Heart left ventricle (tissue), 16 donors: ENCODE results near the gene PLRG1. TPM values are rescaled to one million over a fixed set of nuclear protein-coding genes. Genes with fewer than 3 reads are reported as not detected.

ENCODE experiments used
- ATAC-seq, 4 donors: fragments of 200-7000 bp; cut with Tn5 transposase; one replicate each; pipeline ENCODE4 v1.9.1; 2020 to 2022; ENCODE audit warnings: moderate library complexity in 4 of 4, mild to moderate bottlenecking in 3 of 4, moderate number of reproducible peaks in 1 of 4
- DNase-seq, 5 donors: peaks; one replicate each; pipeline ENCODE4 v3.0.0-alpha.2; 2020
- H3K27ac ChIP-seq, 12 donors: fragments of 200-600 bp; sonication (generic) in 4 of 12; one replicate each; pipeline versions ENCODE4 v1.5.0 to v1.8.0; 2016 to 2022; ENCODE audit warnings: mild to moderate bottlenecking in 2 of 12
- H3K27me3 ChIP-seq, 9 donors: fragments of 200-600 bp; sonication (generic) in 2 of 9; one replicate each; pipeline versions ENCODE4 v1.5.1 to v1.8.0; 2016 to 2022; ENCODE audit warnings: mild to moderate bottlenecking in 3 of 9
- H3K36me3 ChIP-seq, 9 donors: fragments of 200-600 bp; sonication (generic) in 2 of 9; one replicate each; pipeline versions ENCODE4 v1.5.0 to v1.8.0; 2018 to 2022; ENCODE audit warnings: mild to moderate bottlenecking in 2 of 9
- H3K4me1 ChIP-seq, 12 donors: fragments of 200-600 bp; sonication (generic) in 4 of 12; one replicate each; pipeline versions ENCODE4 v1.5.0 to v1.8.0; 2016 to 2022; ENCODE audit warnings: mild to moderate bottlenecking in 3 of 12
- H3K4me3 ChIP-seq, 12 donors: fragments of 200-600 bp; sonication (generic) in 4 of 12; one replicate each; pipeline versions ENCODE4 v1.5.0 to v1.8.0; 2017 to 2022; ENCODE audit warnings: mild to moderate bottlenecking in 9 of 12, moderate library complexity in 4 of 12
- H3K9me3 ChIP-seq, 12 donors: fragments of 200-600 bp; sonication (generic) in 4 of 12; one replicate each; pipeline versions ENCODE4 v1.5.0 to v1.8.0; 2016 to 2022; ENCODE audit warnings: mild to moderate bottlenecking in 1 of 12
- CTCF ChIP-seq, 12 donors: fragments of 200-600 bp; sonication (generic) in 4 of 12; IDR thresholded peaks; one replicate each; pipeline versions ENCODE4 v1.5.0 to v1.8.0; 2018 to 2022; ENCODE audit warnings: antibody characterized with exemption in 12 of 12, mild to moderate bottlenecking in 5 of 12
- POLR2A ChIP-seq, 2 donors: fragments of 450-650 bp; IDR thresholded peaks; one replicate each; pipeline ENCODE4 v1.6.1; 2017; ENCODE audit warnings: antibody characterized with exemption in 2 of 2, mild to moderate bottlenecking in 2 of 2, moderate library complexity in 2 of 2
- WGBS, 4 donors: extraction: QIAGEN DNeasy Blood & Tissue Kit in 2 of 4; methylation state at CpG; one replicate each; pipeline versions ENCODE4 v1.1.5 to v1.1.7; 2013 to 2018; 5-methylcytosine and 5-hydroxymethylcytosine counted together
- intact Hi-C, 10 donors: fragments of 100-400 bp; cut with DNase I; formaldehyde crosslinking; loops; one replicate each; pipeline versions ENCODE4 v1.11.1 to v1.14.2; 2022
- polyA plus RNA-seq, 2 donors: library from polyadenylated mRNA; stranded (reverse); fragments of 200-250 nt; gene quantifications; one replicate each; pipeline ENCODE4 v1.2.3, GENCODE V29; 2013
- total RNA-seq, 9 donors: library from RNA; depleted of rRNA in 2 of 9; stranded (reverse); fragments of >200 nt in 2 of 9; fragmentation: NEBNext Ultra II Directional in 3 of 9; extraction: Animal tissue kit (Norgen Biotek cat#: 25700) in 3 of 9; gene quantifications; one replicate each; pipeline versions ENCODE4 v1.1.0 to v1.2.4, GENCODE V29; 2016 to 2023
- donor health status: ischemic (EF 13 %, LVEDD 7.1; RV severe dilation, severe dysfunction).
- donor health status: healthy with polysubstance abuse.
- donor health status: DM: no; HTN: yes; CAD: no.
- donor health status: DM: no; HTN: no; CAD: no.
- donor health status: ischemic (EF 25% LVEDD 6.9; RV normal size, moderate dysfunction).
- donor health status: ischemic (EF 25% LVEDD 5.7; RV mildly dilated, moderate dysfunction).
- donor health status: healthy.
- donor health status: DM: yes; HTN: yes; CAD: no.
- donor health status: ischemic (EF 35%, LVEDD 5.7; RV mildly dilated, moderate dysfunction).
- donor health status: nonischemic (EF 11% LVEDD 7.7; RV severe dilation, severe dysfunction).
- donor health status: DM: yes; HTN: yes; CAD: no.
- donor health status: PGD.
- donor health status: ischemic (EF 29% LVEDD 5.4; RV normal size, mild dysfunction).
- donor health status: nonischemic (EF 23%, LVEDD 6.1; RV moderate dilation, normal function).

Gene PLRG1
- total and polyA plus RNA-seq, 11 donors, result 25.4 to 52.3 (median 40.5) TPM

- no peaks in the 10 kb centered on the region for H3K9me3 ChIP-seq
- H3K4me3 ChIP-seq, result peak overlapping the region in 11 of 12 donors; percentile 12 to 50 (median 38)
- TF ChIP-seq CTCF (IDR thresholded peaks at IDR 0.05), result no peak
- TF ChIP-seq POLR2A (IDR thresholded peaks at IDR 0.05), result no peak
- peaks cover 14 to 68% (median 45%) of the 10 kb centered on the region in 9 donors for H3K27me3 ChIP-seq
- no peaks in the 10 kb centered on the region for H3K36me3 ChIP-seq
- intact Hi-C loops, result no loop called here
- H3K4me1 ChIP-seq, result peaks cover 0 to 24% (median 7%) of the 10 kb centered on the region in 12 donors
- peak overlapping the region in 1 of 12 donors; percentile 63 for H3K27ac ChIP-seq
- ATAC-seq (peak in 3 of 4 donors; percentile 24 to 47 (median 28)), DNase-seq (peak in 1 of 5 donors; percentile 66)
- 2 to 4% (median 2%) methylated on average over 62 to 76 of the region's 76 CpGs for WGBS, 4 donors
These were observed 59.4 kb downstream of the PLRG1 start for GRCh38 chr4:154490583-154491340.

GRCh38 chr4:154490234-154490582, 60.0 kb downstream of the PLRG1 start:
- DNase-seq (no peak), ATAC-seq (no peak)
- no peaks in the 10 kb centered on the region for H3K36me3 ChIP-seq
- peaks cover 14 to 66% (median 45%) of the 10 kb centered on the region in 9 donors for H3K27me3 ChIP-seq
- TF ChIP-seq POLR2A (IDR thresholded peaks at IDR 0.05) (no peak), CTCF (IDR thresholded peaks at IDR 0.05) (no peak)
- 3 to 13% (median 5%) methylated on average over 3 to 55 of the region's 55 CpGs for WGBS, 4 donors
- intact Hi-C loops, result no loop called here
- no peaks in the 10 kb centered on the region for H3K9me3 ChIP-seq
- peak overlapping the region in 1 of 12 donors; percentile 12 for H3K4me3 ChIP-seq
- peaks cover 0 to 24% (median 7%) of the 10 kb centered on the region in 12 donors for H3K4me1 ChIP-seq
- no peak overlapping the region for H3K27ac ChIP-seq

GRCh38 chr4:154489558-154490233, 60.5 kb downstream of the PLRG1 start:
- intact Hi-C loops, result no loop called here
- Histone ChIP-seq H3K27ac (no peak overlapping the region), H3K4me3 (peak overlapping the region in 1 of 12 donors; percentile 12), H3K27me3 (peaks cover 14 to 66% (median 49%) of the 10 kb centered on the region in 9 donors), H3K9me3 (no peaks in the 10 kb centered on the region), H3K4me1 (peaks cover 0 to 24% (median 7%) of the 10 kb centered on the region in 12 donors), H3K36me3 (no peaks in the 10 kb centered on the region)
- DNase-seq (no peak), ATAC-seq (no peak)
- WGBS, 4 donors, result 40 to 89% (median 53%) methylated on average over 12 to 56 of the region's 56 CpGs
- TF ChIP-seq POLR2A (IDR thresholded peaks at IDR 0.05), result no peak
- TF ChIP-seq CTCF (IDR thresholded peaks at IDR 0.05), result no peak

GRCh38 chr4:154487145-154487544, 63.1 kb downstream of the PLRG1 start:
- no peak for DNase-seq
- 65 to 82% (median 75%) methylated on average over 4 of the region's 4 CpGs for WGBS, 4 donors
- no peaks in the 10 kb centered on the region for H3K36me3 ChIP-seq
- H3K4me3 ChIP-seq, result no peak overlapping the region
- H3K27ac ChIP-seq, result no peak overlapping the region
- H3K27me3 ChIP-seq, result peaks cover 14 to 56% (median 40%) of the 10 kb centered on the region in 9 donors
- H3K4me1 ChIP-seq, result peaks cover 0 to 22% (median 5%) of the 10 kb centered on the region in 12 donors
- H3K9me3 ChIP-seq, result no peaks in the 10 kb centered on the region
- intact Hi-C loops, result no loop called here
- ATAC-seq, result no peak
- no peak for TF ChIP-seq POLR2A (IDR thresholded peaks at IDR 0.05)
- TF ChIP-seq CTCF (IDR thresholded peaks at IDR 0.05), result no peak
